Thyroid gland (tissue), 4 donors: ENCODE results near the gene RWDD4.

ENCODE experiments used
- POLR2A ChIP-seq, 2 donors: fragments of 450-650 bp; IDR thresholded peaks; one replicate each; pipeline ENCODE4 v1.6.1; 2017; ENCODE audit warnings: antibody characterized with exemption in 2 of 2, mild to moderate bottlenecking in 2 of 2, moderate library complexity in 1 of 2
- TF ChIP-seq, protein P1 (sequence below), 6 experiments: fragments of 200-600 bp in 3 of 6; fragments of 450-650 bp in 3 of 6; sonication (generic) in 3 of 6; IDR thresholded peaks; one replicate each; pipeline ENCODE4 v1.5.1; 2016 to 2019; ENCODE audit warnings: antibody characterized with exemption in 6 of 6, mild to moderate bottlenecking in 2 of 6, inconsistent platforms in 1 of 6, moderate library complexity in 1 of 6

DNA sequence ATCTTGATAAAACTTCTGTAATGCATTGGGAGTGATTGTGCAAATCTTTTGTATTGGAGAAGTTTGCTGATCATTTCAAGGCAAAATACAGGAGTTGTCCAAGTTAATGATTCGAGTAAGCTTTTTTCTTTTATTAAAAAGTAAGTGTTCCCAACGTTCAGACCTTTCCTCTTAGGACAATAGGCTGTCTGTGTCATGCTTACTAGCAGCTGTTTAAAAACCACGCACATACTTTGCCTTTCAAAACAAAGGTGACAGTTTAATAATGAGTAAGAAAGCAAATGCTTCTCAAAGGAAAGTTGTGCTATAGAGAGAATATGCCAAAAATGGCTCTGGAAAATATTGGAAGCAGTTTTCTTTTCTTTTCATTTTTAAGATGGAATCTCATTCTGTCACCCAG is 11.3 kb upstream of the RWDD4 start:
- TF ChIP-seq POLR2A (IDR thresholded peaks at IDR 0.05): no peak
- TF ChIP-seq, protein P1, sequence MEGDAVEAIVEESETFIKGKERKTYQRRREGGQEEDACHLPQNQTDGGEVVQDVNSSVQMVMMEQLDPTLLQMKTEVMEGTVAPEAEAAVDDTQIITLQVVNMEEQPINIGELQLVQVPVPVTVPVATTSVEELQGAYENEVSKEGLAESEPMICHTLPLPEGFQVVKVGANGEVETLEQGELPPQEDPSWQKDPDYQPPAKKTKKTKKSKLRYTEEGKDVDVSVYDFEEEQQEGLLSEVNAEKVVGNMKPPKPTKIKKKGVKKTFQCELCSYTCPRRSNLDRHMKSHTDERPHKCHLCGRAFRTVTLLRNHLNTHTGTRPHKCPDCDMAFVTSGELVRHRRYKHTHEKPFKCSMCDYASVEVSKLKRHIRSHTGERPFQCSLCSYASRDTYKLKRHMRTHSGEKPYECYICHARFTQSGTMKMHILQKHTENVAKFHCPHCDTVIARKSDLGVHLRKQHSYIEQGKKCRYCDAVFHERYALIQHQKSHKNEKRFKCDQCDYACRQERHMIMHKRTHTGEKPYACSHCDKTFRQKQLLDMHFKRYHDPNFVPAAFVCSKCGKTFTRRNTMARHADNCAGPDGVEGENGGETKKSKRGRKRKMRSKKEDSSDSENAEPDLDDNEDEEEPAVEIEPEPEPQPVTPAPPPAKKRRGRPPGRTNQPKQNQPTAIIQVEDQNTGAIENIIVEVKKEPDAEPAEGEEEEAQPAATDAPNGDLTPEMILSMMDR (IDR thresholded peaks at IDR 0.05): no peak
